ENCODE measurements around the gene REC8. TPM values are rescaled to one million over a fixed set of nuclear protein-coding genes. Genes with fewer than 3 reads are reported as not detected.

The REC8 gene
- total and polyA plus RNA-seq, 2 of the 13 experiments (the other 11 are each of a cell fraction or from before 2014, with no cell fraction given), result 3.4 to 14.7 TPM

DNA sequence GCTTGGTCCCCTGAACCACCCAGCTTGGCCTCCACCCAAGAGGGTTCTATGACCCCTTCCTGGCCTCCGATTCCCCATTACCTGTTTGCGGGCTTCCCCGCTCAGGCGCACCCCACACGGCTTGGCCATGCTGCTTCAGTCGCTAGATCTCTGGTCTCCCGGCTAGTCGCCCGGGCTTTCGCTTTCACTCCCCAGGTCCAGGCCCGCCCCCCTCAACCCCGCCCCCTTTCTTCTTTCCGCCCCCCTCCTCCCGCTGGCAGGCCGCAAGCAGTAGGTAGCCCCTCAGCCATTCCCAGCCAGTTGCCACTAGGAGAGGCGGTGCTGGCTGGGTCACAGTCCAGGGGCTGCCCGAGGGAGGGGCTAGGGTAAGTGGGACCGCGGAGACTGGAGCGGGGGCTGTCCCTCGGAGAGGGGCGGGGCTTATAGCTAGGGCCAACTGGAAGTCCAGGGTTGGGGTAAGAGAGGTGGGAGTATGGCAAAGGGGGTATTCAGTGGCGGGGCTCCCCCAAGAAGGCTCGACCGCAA lies 25.4 kb upstream of the REC8 start, which contains the start of gene PSME2 (continued):
- TF ChIP-seq PLSCR1 (CRISPR knock-in tag; IDR thresholded peaks at IDR 0.05; ENCODE audit: borderline replicate concordance), result no peak
- TF ChIP-seq, protein P1, sequence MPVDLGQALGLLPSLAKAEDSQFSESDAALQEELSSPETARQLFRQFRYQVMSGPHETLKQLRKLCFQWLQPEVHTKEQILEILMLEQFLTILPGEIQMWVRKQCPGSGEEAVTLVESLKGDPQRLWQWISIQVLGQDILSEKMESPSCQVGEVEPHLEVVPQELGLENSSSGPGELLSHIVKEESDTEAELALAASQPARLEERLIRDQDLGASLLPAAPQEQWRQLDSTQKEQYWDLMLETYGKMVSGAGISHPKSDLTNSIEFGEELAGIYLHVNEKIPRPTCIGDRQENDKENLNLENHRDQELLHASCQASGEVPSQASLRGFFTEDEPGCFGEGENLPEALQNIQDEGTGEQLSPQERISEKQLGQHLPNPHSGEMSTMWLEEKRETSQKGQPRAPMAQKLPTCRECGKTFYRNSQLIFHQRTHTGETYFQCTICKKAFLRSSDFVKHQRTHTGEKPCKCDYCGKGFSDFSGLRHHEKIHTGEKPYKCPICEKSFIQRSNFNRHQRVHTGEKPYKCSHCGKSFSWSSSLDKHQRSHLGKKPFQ (CRISPR knock-in tag; IDR thresholded peaks at IDR 0.05; ENCODE audit: insufficient replicate concordance), result no peak
- TF ChIP-seq, protein P2, sequence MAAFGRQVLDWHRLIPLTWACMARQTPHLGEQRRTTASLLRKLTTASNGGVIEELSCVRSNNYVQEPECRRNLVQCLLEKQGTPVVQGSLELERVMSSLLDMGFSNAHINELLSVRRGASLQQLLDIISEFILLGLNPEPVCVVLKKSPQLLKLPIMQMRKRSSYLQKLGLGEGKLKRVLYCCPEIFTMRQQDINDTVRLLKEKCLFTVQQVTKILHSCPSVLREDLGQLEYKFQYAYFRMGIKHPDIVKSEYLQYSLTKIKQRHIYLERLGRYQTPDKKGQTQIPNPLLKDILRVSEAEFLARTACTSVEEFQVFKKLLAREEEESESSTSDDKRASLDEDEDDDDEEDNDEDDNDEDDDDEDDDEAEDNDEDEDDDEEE (CRISPR knock-in tag; IDR thresholded peaks at IDR 0.05), result no peak
- no peak; the same call in 1 of the 2 replicates for TF ChIP-seq ZNF124 (CRISPR knock-in tag; IDR thresholded peaks at IDR 0.05)
- TF ChIP-seq ZNF687 (CRISPR knock-in tag; IDR thresholded peaks at IDR 0.05), result peak; percentile 83
- no peak for TF ChIP-seq ZNF142 (CRISPR knock-in tag; IDR thresholded peaks at IDR 0.05)
- no peak for TF ChIP-seq NPAS2 (CRISPR knock-in tag; IDR thresholded peaks at IDR 0.05; ENCODE audit: borderline replicate concordance)
- TF ChIP-seq ZNF512B (CRISPR knock-in tag; IDR thresholded peaks at IDR 0.05; ENCODE audit: borderline replicate concordance), result no peak
- no peak for TF ChIP-seq ZNF354B (CRISPR knock-in tag; IDR thresholded peaks at IDR 0.05)
- TF ChIP-seq MXD4 (CRISPR knock-in tag; IDR thresholded peaks at IDR 0.05), result peak; percentile 89; the same call in 1 of the 2 replicates
- TF ChIP-seq CC2D1A (CRISPR knock-in tag; IDR thresholded peaks at IDR 0.05), result no peak
- TF ChIP-seq ZNF543 (CRISPR knock-in tag; IDR thresholded peaks at IDR 0.05), result no peak

Data from HepG2 (cell line).